Epithelial cell of proximal tubule (primary cell): Measurements from ENCODE around the gene ATP2B1. TPM values are rescaled to one million over a fixed set of nuclear protein-coding genes. Genes with fewer than 3 reads are reported as not detected.

Source experiments
- DNase-seq: peaks from one replicate; pipeline ENCODE4 v3.0.0-alpha.2; 2011; ENCODE audit warnings: low read depth
- H3K4me3 ChIP-seq: 2 replicates; pipeline ENCODE4 v1.5.1; 2011; ENCODE audit warnings: low read depth, mild to moderate bottlenecking, low read length
- total RNA-seq: library from RNA; depleted of rRNA; stranded (reverse); fragments of >200 nt; gene quantifications from 2 replicates; pipeline ENCODE4 v1.2.3, GENCODE V29; 2015
- TF ChIP-seq, protein P1 (sequence below): conservative IDR thresholded peaks from 2 replicates; pipeline ENCODE4 v1.5.1; 2012; ENCODE audit warnings: low read depth, mild to moderate bottlenecking, low read length

The ATP2B1 gene
- total RNA-seq, 1 donor from 2014 or later = 25.3 TPM

DNA sequence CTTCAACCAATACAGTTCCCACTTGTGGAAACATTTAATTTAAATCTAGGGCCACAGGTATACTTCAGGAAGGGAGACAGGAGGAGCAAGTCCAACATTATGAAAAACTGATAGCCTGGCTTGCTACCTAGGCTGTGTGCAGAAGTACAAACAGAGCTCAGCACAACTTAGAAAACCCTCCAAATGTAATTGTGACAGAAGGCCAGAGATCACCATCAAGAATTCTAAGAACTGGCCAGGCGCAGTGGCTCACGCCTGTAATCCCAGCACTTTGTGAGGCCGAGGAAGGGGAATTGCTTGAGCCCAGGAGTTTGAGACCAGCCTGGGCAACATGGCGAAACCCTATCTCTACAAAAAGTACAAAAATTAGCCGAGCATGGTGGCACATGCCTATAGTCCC is 14.1 kb downstream of the ATP2B1 start:
- no peak for DNase-seq
- TF ChIP-seq, protein P1, sequence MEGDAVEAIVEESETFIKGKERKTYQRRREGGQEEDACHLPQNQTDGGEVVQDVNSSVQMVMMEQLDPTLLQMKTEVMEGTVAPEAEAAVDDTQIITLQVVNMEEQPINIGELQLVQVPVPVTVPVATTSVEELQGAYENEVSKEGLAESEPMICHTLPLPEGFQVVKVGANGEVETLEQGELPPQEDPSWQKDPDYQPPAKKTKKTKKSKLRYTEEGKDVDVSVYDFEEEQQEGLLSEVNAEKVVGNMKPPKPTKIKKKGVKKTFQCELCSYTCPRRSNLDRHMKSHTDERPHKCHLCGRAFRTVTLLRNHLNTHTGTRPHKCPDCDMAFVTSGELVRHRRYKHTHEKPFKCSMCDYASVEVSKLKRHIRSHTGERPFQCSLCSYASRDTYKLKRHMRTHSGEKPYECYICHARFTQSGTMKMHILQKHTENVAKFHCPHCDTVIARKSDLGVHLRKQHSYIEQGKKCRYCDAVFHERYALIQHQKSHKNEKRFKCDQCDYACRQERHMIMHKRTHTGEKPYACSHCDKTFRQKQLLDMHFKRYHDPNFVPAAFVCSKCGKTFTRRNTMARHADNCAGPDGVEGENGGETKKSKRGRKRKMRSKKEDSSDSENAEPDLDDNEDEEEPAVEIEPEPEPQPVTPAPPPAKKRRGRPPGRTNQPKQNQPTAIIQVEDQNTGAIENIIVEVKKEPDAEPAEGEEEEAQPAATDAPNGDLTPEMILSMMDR = no peak
- no peak overlapping the region for H3K4me3 ChIP-seq

DNA sequence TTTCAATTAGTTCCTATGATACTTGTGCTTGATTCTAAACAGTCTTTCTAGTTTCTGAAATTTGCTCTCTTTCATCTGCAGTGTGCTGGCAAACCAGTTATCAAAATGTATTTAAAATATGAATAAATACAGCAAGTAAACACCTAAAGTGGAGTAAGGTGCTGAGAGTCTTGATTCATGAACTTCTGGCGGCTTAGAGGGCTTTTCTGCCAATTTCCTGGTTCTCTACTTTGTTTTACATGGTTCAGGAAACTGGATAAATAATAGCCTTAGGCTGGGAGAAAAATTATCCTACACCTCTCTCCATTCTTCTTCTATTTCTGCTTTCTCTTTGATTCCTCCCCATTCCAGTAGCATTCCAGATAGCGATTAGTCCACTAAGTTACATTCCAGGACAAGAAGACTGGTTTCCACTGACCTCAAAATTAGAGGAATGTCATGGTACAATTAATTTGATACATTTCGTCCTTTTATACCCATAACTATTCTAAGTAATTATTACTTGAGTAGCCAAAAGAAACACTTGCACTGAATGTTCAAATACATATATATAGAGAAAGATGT is 14.9 kb downstream of the ATP2B1 start:
- DNase-seq = peak; percentile 63
- H3K4me3 ChIP-seq = no peak overlapping the region
- TF ChIP-seq, protein P1 = no peak

DNA sequence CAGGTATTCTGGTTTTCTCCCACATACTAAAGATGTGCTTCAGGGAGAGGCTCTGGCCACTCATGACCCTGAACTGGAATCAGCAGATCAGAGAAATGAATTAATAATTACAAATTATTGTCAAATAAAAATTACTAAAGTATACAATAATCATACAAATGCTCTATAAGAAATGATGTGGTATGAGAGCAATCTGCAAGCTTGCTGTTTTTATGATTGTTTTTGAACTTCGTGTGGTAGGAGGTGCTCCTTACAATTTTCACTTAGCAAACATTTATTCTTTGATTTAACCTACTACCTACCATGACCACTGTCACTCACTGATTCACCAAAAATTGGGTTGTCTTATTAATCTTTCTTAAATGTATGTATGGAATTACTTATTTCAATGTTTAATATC is 16.2 kb downstream of the ATP2B1 start:
- DNase-seq = no peak
- TF ChIP-seq, protein P1 = no peak
- H3K4me3 ChIP-seq = no peak overlapping the region

DNA sequence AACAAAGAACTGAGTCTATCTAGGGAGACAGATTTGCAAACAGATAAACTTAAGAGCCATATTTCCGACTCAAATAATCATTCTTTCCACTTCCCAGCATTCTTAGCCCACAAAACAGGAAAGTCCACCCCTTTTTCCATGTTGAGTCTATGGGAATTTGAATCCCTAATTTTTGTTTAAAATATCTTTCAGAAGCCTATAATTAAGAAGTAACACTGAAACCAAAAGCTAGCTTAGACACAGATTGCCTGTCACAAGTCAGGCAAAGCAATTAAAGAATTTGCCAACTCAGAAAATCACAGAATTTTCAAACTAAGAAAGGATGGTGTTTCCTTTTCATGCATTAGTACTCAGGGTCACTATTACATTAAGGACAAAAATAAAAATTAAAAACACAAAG is 17.0 kb downstream of the ATP2B1 start:
- TF ChIP-seq, protein P1 = no peak
- DNase-seq = no peak
- H3K4me3 ChIP-seq = no peak overlapping the region

DNA sequence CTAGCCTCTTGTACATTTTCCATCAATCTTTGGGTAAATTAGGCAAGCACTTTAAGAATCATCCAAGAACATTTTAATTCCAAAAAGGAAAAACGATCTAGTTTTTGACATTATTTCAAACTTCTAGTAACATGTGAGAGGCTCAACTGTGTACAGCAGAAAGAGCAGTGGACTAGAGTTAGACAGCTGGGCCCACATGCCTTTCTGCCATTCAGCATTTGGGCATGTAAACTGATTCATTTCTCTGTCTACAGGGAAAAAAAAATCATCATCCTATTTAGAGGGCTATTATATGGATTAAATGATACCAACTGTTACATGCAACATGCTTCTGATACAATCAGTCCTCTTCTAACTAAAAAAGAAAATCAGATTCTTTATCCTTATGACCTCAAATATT is 17.7 kb downstream of the ATP2B1 start:
- TF ChIP-seq, protein P1 = no peak
- H3K4me3 ChIP-seq = no peak overlapping the region
- DNase-seq = no peak

DNA sequence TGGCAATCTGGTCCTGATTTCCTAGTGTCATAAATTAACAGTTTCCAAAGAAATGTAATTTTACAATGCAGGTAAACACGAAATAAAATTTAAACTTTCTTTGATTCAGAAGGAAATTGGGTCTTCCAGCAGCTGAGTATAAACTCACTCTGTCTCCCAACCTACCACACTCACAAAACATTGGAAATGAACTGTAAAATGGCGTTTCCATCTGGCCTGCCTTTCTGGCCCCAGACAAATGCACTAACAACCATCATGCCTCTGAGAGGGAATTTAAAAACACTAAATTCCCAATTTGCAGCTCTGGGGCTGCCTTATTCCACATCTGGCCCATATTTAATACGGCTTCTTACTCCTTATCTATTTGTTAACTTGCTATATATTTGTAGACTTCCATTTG is 19.3 kb downstream of the ATP2B1 start:
- TF ChIP-seq, protein P1 = no peak
- no peak for DNase-seq
- H3K4me3 ChIP-seq = no peak overlapping the region

DNA sequence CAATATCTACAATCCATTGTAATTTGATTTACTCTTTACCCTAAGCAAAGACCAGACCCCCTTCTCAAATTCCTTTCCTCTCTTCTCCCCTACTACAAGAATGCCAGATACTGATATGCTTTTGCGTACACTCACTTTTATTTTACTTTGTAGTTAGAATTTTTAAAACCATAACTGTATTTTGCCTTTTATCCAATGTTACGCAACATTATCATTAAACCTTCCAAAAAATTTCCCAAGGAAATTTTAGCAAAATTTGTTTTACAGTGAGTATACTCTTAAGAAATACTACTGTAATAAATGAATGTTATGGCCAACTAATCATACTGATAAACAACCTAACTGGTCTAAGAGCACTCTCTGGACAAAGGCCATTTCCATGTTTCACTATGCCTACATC is 22.3 kb downstream of the ATP2B1 start:
- no peak for DNase-seq
- no peak overlapping the region for H3K4me3 ChIP-seq
- TF ChIP-seq, protein P1 = no peak
